ENCODE data around the gene SULT1C2. TPM values are rescaled to one million over a fixed set of nuclear protein-coding genes. Genes with fewer than 3 reads are reported as not detected.
A peak's percentile ranks its signal among the peaks of the same experiment; 100 is the strongest.

The SULT1C2 gene
- total RNA-seq, 1 experiment from 2014 or later = 2.0 TPM

- BruUV-seq (replicated peaks) = no TSS peak
- Mint-ChIP-seq H3K4me1 (ENCODE audit: low read depth, unreplicated experiment) (peaks cover 86% of the 10 kb centered on the region), H3K4me3 (ENCODE audit: low read depth, unreplicated experiment) (peak overlapping the region; percentile 2), H3K9me3 (ENCODE audit: low read depth, unreplicated experiment) (no peaks in the 10 kb centered on the region), H3K36me3 (ENCODE audit: insufficient read depth, unreplicated experiment) (peaks cover 11% of the 10 kb centered on the region), H3K27me3 (ENCODE audit: unreplicated experiment) (no peaks in the 10 kb centered on the region), H3K27ac (ENCODE audit: unreplicated experiment) (peak overlapping the region; percentile 77)
- TF ChIP-seq CTCF (IDR thresholded peaks at IDR 0.05; ENCODE audit: unreplicated experiment) = no peak
- CTCF ChIA-PET = interaction anchor here (1.3 kb wide), 1 partner anchor 52 kb away, joined by 3 read pairs; no protein-coding TSS in a partner anchor
- DNase-seq = no peak
- intact Hi-C loops (cut with micrococcal nuclease; ENCODE audit: unreplicated experiment) = loop anchor here (5.0 kb wide), 1 partner anchor 51 kb away; no protein-coding TSS in a partner anchor
These were observed 20.7 kb upstream of the SULT1C2 start for GRCh38 chr2:108268001-108268400.

- peaks cover 11% of the 10 kb centered on the region for H3K36me3 Mint-ChIP-seq (ENCODE audit: insufficient read depth, unreplicated experiment)
- CTCF ChIA-PET = no interaction called here
- H3K27ac Mint-ChIP-seq (ENCODE audit: unreplicated experiment) = no peak overlapping the region
- DNase-seq = no peak
- H3K4me1 Mint-ChIP-seq (ENCODE audit: low read depth, unreplicated experiment) = peaks cover 68% of the 10 kb centered on the region
- no TSS peak for BruUV-seq (replicated peaks)
- no peaks in the 10 kb centered on the region for H3K27me3 Mint-ChIP-seq (ENCODE audit: unreplicated experiment)
- TF ChIP-seq CTCF (IDR thresholded peaks at IDR 0.05; ENCODE audit: unreplicated experiment) = no peak
- intact Hi-C loops (cut with micrococcal nuclease; ENCODE audit: unreplicated experiment) = loop anchor here (2.0 kb wide), 1 partner anchor 20 kb away; no protein-coding TSS in a partner anchor
- no peaks in the 10 kb centered on the region for H3K9me3 Mint-ChIP-seq (ENCODE audit: low read depth, unreplicated experiment)
- H3K4me3 Mint-ChIP-seq (ENCODE audit: low read depth, unreplicated experiment) = no peak overlapping the region
These were observed 18.3 kb upstream of the SULT1C2 start for GRCh38 chr2:108270346-108270745.

- Mint-ChIP-seq H3K4me1 (ENCODE audit: low read depth, unreplicated experiment) (peaks cover 62% of the 10 kb centered on the region), H3K36me3 (ENCODE audit: insufficient read depth, unreplicated experiment) (peaks cover 11% of the 10 kb centered on the region), H3K27me3 (ENCODE audit: unreplicated experiment) (no peaks in the 10 kb centered on the region), H3K9me3 (ENCODE audit: low read depth, unreplicated experiment) (no peaks in the 10 kb centered on the region), H3K4me3 (ENCODE audit: low read depth, unreplicated experiment) (peak overlapping the region; percentile 39), H3K27ac (ENCODE audit: unreplicated experiment) (peak overlapping the region; percentile 89)
- DNase-seq = no peak
- BruUV-seq (replicated peaks) = no TSS peak
- no peak for TF ChIP-seq CTCF (IDR thresholded peaks at IDR 0.05; ENCODE audit: unreplicated experiment)
- intact Hi-C loops (cut with micrococcal nuclease; ENCODE audit: unreplicated experiment) = loop anchor here (2.0 kb wide), 1 partner anchor 20 kb away; no protein-coding TSS in a partner anchor
- CTCF ChIA-PET = no interaction called here
These were observed 17.8 kb upstream of the SULT1C2 start for GRCh38 chr2:108270768-108271506.

- H3K27ac Mint-ChIP-seq (ENCODE audit: unreplicated experiment) = peak overlapping the region; percentile 89
- peak overlapping the region; percentile 39 for H3K4me3 Mint-ChIP-seq (ENCODE audit: low read depth, unreplicated experiment)
These were observed 16.9 kb upstream of the SULT1C2 start for GRCh38 chr2:108271691-108272253.

More at GRCh38 chr2:108271691-108272253, 16.9 kb upstream of the SULT1C2 start:
- H3K9me3 Mint-ChIP-seq (ENCODE audit: low read depth, unreplicated experiment) = no peaks in the 10 kb centered on the region
- peaks cover 54% of the 10 kb centered on the region for H3K4me1 Mint-ChIP-seq (ENCODE audit: low read depth, unreplicated experiment)
- peak; percentile 59 for DNase-seq
- BruUV-seq (replicated peaks) = no TSS peak
- peaks cover 11% of the 10 kb centered on the region for H3K36me3 Mint-ChIP-seq (ENCODE audit: insufficient read depth, unreplicated experiment)
- CTCF ChIA-PET = interaction anchor here (0.7 to 1.2 kb wide), 2 partner anchors 13 to 56 kb away, joined by 3 read pairs; no protein-coding TSS in a partner anchor
- intact Hi-C loops (cut with micrococcal nuclease; ENCODE audit: unreplicated experiment) = loop anchor here (2.0 kb wide), 1 partner anchor 19 kb away; no protein-coding TSS in a partner anchor
- H3K27me3 Mint-ChIP-seq (ENCODE audit: unreplicated experiment) = no peaks in the 10 kb centered on the region
- TF ChIP-seq CTCF (IDR thresholded peaks at IDR 0.05; ENCODE audit: unreplicated experiment) = no peak

Data from Calu3 (cell line).